ENCODE data around the gene GOLPH3L. TPM values are rescaled to one million over a fixed set of nuclear protein-coding genes. Genes with fewer than 3 reads are reported as not detected.
A peak's percentile ranks its signal among the peaks of the same experiment; 100 is the strongest.
"Not testable (repeated sequence)": the region's sequence is repeated elsewhere in the genome, so short reads cannot be mapped to it uniquely, and the experiment has no call there.

The GOLPH3L gene
- total and polyA plus RNA-seq, 10 donors = 9.0 to 31.0 (median 23.8) TPM

GRCh38 chr1:150650193-150650592 is 46.8 kb downstream of the GOLPH3L start:
- H3K27ac ChIP-seq = no peak overlapping the region
- H3K9me3 ChIP-seq = no peaks in the 10 kb centered on the region
- WGBS, 5 donors = 90 to 100% (median 94%) methylated on average over 1 of the region's 1 CpG
- H3K36me3 ChIP-seq = peaks cover 0 to 75% (median 33%) of the 10 kb centered on the region in 6 donors
- DNase-seq = no peak
- no peaks in the 10 kb centered on the region for H3K4me1 ChIP-seq
- TF ChIP-seq POLR2AphosphoS5 (IDR thresholded peaks at IDR 0.05) (no peak), POLR2A (IDR thresholded peaks at IDR 0.05) (no peak), CTCF (IDR thresholded peaks at IDR 0.05 in 8 of 11, conservative IDR thresholded peaks at IDR 0.05 in 3 of 11) (no peak)
- H3K27me3 ChIP-seq (replicated peaks in 1 of 7) = no peaks in the 10 kb centered on the region
- intact Hi-C loops (cut with DNase I; ENCODE audit: low total_unique reads) = no loop called here
- H3K4me3 ChIP-seq = no peak overlapping the region

- no peak for DNase-seq
- H3K27ac ChIP-seq = no peak overlapping the region
- no peaks in the 10 kb centered on the region for H3K4me1 ChIP-seq
- TF ChIP-seq CTCF (IDR thresholded peaks at IDR 0.05 in 8 of 11, conservative IDR thresholded peaks at IDR 0.05 in 3 of 11) = no peak
- no peak for TF ChIP-seq POLR2A (IDR thresholded peaks at IDR 0.05)
- no peak for TF ChIP-seq POLR2AphosphoS5 (IDR thresholded peaks at IDR 0.05)
- no peaks in the 10 kb centered on the region for H3K9me3 ChIP-seq
- WGBS, 5 donors = 86 to 95% (median 93%) methylated on average over 5 of the region's 5 CpGs
- intact Hi-C loops (cut with DNase I; ENCODE audit: low total_unique reads) = no loop called here
- H3K36me3 ChIP-seq = peaks cover 0 to 75% (median 33%) of the 10 kb centered on the region in 6 donors
- H3K4me3 ChIP-seq = no peak overlapping the region
- H3K27me3 ChIP-seq (replicated peaks in 1 of 7) = no peaks in the 10 kb centered on the region
These were observed 47.4 kb downstream of the GOLPH3L start for GRCh38 chr1:150649441-150650075.

GRCh38 chr1:150642296-150642695 is 54.7 kb downstream of the GOLPH3L start:
- intact Hi-C loops (cut with DNase I; ENCODE audit: low total_unique reads) = no loop called here
- no peaks in the 10 kb centered on the region for H3K27me3 ChIP-seq (replicated peaks in 1 of 7)
- no peak for TF ChIP-seq CTCF (IDR thresholded peaks at IDR 0.05 in 8 of 11, conservative IDR thresholded peaks at IDR 0.05 in 3 of 11)
- H3K4me3 ChIP-seq = no peak overlapping the region
- no peak overlapping the region for H3K27ac ChIP-seq
- no peaks in the 10 kb centered on the region for H3K9me3 ChIP-seq
- H3K4me1 ChIP-seq = no peaks in the 10 kb centered on the region
- peaks cover 0 to 31% (median 12%) of the 10 kb centered on the region in 6 donors for H3K36me3 ChIP-seq
- no peak for DNase-seq
- WGBS, 5 donors = 84 to 91% (median 87%) methylated on average over 4 of the region's 4 CpGs

GRCh38 chr1:150641126-150641815 is 55.7 kb downstream of the GOLPH3L start:
- intact Hi-C loops (cut with DNase I; ENCODE audit: low total_unique reads); DNase-seq; H3K27ac ChIP-seq; H3K27me3 ChIP-seq (replicated peaks in 1 of 7); H3K4me1 ChIP-seq; H3K4me3 ChIP-seq; H3K9me3 ChIP-seq: not testable (repeated sequence)
- H3K36me3 ChIP-seq = peaks cover 0 to 21% (median 4%) of the 10 kb centered on the region in 6 donors
- WGBS, 5 donors = 90 to 94% (median 93%) methylated on average over 9 of the region's 9 CpGs

GRCh38 chr1:150638430-150638829 is 58.5 kb downstream of the GOLPH3L start:
- not testable (repeated sequence) for H3K9me3 ChIP-seq; H3K27me3 ChIP-seq (replicated peaks in 1 of 7); H3K36me3 ChIP-seq; DNase-seq; H3K4me3 ChIP-seq; H3K27ac ChIP-seq
- 93 to 97% (median 95%) methylated on average over 6 of the region's 6 CpGs for WGBS, 5 donors
- peaks cover 0 to 15% (median 6%) of the 10 kb centered on the region in 6 donors for H3K4me1 ChIP-seq
- intact Hi-C loops (cut with DNase I; ENCODE audit: low total_unique reads) = loop anchor here (10.0 kb wide), 1 partner anchor 56 kb away; the partner anchor contains the start of gene GOLPH3L

- intact Hi-C loops (cut with DNase I; ENCODE audit: low total_unique reads) = loop anchor here (10.0 kb wide), 1 partner anchor 60 kb away; the partner anchor contains the start of gene GOLPH3L
- not testable (repeated sequence) for H3K4me3 ChIP-seq; H3K27me3 ChIP-seq (replicated peaks in 1 of 7); H3K36me3 ChIP-seq; H3K9me3 ChIP-seq; DNase-seq
- peak overlapping the region in 1 of 8 donors; percentile 36 for H3K27ac ChIP-seq
- peaks cover 3 to 26% (median 13%) of the 10 kb centered on the region in 6 donors for H3K4me1 ChIP-seq
- 47 to 66% (median 55%) methylated on average over 14 to 17 of the region's 17 CpGs for whole genome bisulfite sequencing, 5 donors
These were observed 61.9 kb downstream of the GOLPH3L start for GRCh38 chr1:150634839-150635622.

Measured in spleen (tissue), 11 donors.